Gastrocnemius medialis (tissue), 4 donors: Measurements from ENCODE around the gene UNC13B.

Experiments
- POLR2A ChIP-seq, 2 donors: fragments of 450-650 bp; IDR thresholded peaks; one replicate each; pipeline ENCODE4 v1.6.1; 2017; ENCODE audit warnings: antibody characterized with exemption in 2 of 2, mild to moderate bottlenecking in 2 of 2, moderate library complexity in 2 of 2
- TF ChIP-seq, protein P1 (sequence below), 5 experiments: fragments of 450-650 bp in 3 of 5; fragments of 200-600 bp in 2 of 5; sonication (generic) in 2 of 5; IDR thresholded peaks in 4 of 5; conservative IDR thresholded peaks in 1 of 5; 1 replicate in 4 of 5; 2 replicates in 1 of 5; pipeline ENCODE4 v1.5.1; 2016 to 2019; ENCODE audit warnings: antibody characterized with exemption in 5 of 5, mild to moderate bottlenecking in 3 of 5, moderate library complexity in 3 of 5

GRCh38 chr9:35422753-35423152 is 260.9 kb downstream of the UNC13B start:
- TF ChIP-seq, protein P1, sequence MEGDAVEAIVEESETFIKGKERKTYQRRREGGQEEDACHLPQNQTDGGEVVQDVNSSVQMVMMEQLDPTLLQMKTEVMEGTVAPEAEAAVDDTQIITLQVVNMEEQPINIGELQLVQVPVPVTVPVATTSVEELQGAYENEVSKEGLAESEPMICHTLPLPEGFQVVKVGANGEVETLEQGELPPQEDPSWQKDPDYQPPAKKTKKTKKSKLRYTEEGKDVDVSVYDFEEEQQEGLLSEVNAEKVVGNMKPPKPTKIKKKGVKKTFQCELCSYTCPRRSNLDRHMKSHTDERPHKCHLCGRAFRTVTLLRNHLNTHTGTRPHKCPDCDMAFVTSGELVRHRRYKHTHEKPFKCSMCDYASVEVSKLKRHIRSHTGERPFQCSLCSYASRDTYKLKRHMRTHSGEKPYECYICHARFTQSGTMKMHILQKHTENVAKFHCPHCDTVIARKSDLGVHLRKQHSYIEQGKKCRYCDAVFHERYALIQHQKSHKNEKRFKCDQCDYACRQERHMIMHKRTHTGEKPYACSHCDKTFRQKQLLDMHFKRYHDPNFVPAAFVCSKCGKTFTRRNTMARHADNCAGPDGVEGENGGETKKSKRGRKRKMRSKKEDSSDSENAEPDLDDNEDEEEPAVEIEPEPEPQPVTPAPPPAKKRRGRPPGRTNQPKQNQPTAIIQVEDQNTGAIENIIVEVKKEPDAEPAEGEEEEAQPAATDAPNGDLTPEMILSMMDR (IDR thresholded peaks at IDR 0.05 in 4 of 5, conservative IDR thresholded peaks at IDR 0.05 in 1 of 5) = no peak
- no peak for TF ChIP-seq POLR2A (IDR thresholded peaks at IDR 0.05)
